Muscle of back (tissue), 13 donors: Measurements from ENCODE around the gene PIK3C2A. TPM values are rescaled to one million over a fixed set of nuclear protein-coding genes. Genes with fewer than 3 reads are reported as not detected.
"Not testable (repeated sequence)": the region's sequence is repeated elsewhere in the genome, so short reads cannot be mapped to it uniquely, and the experiment has no call there.

Source experiments
- DNase-seq, 3 donors: peaks; one replicate each; pipeline versions ENCODE4 v3.0.0 to v3.0.0-alpha.2; 2013
- long read RNA-seq, 9 donors: transcript quantifications; one replicate each; lab custom pipeline, GENCODE V29; 2026
- polyA plus RNA-seq, 10 donors: library from polyadenylated mRNA; unstranded; fragments of 120-200 nt; gene quantifications; one replicate each; pipeline ENCODE4 v1.2.1, GENCODE V29; 2013; ENCODE audit not compliant: insufficient read length in 10 of 10

PIK3C2A gene
- polyA plus RNA-seq: 10 to 100 TPM; 12.9 to 24.8 (median 20.2) TPM
- long read RNA-seq, donor 1: 0 reads
- long read RNA-seq, donor 2: 0 reads
- long read RNA-seq, donor 3: 0 reads
- long read RNA-seq, donor 4: 0 reads
- long read RNA-seq, donor 5, full-length matches to known transcripts: 1 of 1 reads
- long read RNA-seq, donor 5, partial matches to known transcripts: 0 of 1 reads
- long read RNA-seq, donor 5, other reads (novel, unspliced or antisense): 0 of 1 reads
- long read RNA-seq, donor 6: 0 reads
- long read RNA-seq, donor 7: 0 reads
- long read RNA-seq, donor 8: 0 reads
- long read RNA-seq, donor 9: 0 reads

GRCh38 chr11:17207317-17208256, at the start of gene PIK3C2A:
Gene PIK3C2A (minus strand): TSS chr11:17207986. CDS start chr11:17169741, 38,245 bp downstream.
- DNase-seq: peak; percentile 93 to 97 (median 95)

DNA sequence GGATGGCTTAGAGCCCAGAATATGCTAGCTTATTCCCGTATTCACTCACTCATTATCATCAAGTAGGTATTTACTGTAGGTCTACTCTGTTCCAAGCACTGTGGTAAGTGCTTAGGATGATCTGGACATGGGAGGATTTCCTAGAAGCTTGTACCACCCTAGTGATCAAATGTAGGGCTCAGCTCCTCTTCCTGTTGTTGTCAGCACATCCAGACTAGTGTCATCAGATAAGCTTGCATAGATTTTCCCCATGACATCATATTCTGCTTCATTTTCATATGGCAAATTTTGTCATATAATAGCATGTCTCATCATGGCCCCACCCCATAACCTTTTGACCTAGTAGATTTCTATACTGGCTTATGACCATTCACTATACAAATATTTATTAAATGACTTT, 49.4 kb upstream of the PIK3C2A start:
- peak in 1 of 3 donors; percentile 36 for DNase-seq

GRCh38 chr11:17256512-17256911, 48.7 kb upstream of the PIK3C2A start:
- peak in 2 of 3 donors; percentile 35 to 82 for DNase-seq

DNA sequence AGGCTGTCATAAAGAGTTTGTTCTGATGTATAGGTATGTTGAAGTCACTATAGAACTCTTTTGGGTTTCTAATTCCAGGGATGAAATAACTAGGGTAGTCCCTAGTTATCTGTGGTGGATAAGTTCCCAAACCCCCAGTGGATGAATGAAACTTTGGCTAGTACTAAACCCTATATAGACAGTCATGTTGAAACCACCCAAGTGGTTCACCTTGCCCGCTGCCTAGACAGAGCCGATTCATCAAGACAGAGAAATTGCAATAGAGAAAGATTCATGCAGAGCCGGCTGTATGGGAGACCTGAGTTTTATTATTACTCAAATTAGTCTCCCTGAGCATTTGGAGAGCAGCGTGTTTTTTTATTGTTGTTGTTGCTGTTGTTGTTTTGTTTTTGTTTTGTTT, 44.9 kb upstream of the PIK3C2A start:
- no peak for DNase-seq

DNA sequence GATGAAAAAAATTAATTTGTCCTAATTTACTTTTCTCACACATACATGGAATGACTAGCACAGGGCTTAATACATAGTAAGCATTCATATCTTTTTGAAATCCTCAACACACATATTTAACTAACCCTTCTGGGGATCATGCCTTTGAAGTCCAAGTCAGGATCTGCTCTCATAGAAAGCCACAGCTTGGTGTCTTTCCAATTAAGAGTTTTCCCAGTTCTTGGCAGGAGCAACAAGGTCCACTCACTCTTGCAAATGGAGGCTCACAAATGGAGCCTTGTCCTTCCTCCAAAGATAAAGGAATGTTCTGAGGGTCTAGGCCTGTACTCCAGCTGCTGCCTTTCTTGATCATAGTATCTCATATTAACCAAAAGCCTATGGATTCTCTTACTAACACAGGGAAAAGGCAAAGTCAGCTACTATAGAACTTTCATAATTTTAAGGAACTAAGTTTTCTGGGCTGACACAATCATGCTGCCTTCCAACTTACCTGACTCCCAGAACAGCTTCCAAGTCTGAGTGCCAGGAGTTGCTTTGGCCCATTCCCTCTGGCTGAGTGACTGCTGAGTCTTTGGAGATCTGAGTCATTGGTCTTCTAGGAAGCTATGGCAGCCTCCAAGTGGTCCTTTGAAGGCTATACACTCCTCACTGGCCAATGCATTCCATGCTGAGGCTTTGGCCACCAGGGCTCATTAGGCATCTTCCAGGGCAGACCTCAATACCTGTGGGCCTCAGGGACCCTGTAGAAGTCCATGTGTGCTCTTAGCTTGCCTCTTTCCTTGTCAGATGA, 43.0 kb upstream of the PIK3C2A start:
- no peak for DNase-seq

DNA sequence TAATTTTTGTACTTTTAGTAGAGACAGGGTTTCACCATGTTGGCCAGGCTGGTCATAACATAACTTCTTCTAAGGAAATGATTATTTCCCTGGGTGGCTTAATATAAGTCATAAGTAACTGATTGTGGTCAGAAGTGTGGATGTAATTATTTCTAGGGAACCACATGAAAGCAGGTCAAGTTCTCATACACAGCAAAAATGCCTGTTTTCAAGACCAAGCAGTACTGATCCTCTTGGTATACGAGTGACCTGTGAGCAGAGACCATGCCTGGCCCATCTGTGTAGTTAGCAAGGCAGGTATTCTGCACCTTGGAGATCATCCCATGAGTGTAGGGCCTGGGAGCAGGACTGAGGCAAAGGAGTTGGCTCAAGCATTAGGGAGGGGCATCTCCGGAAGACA, 36.3 kb upstream of the PIK3C2A start:
- DNase-seq: no peak

- DNase-seq: not testable (repeated sequence)
Measured at GRCh38 chr11:17242954-17243353, 35.2 kb upstream of the PIK3C2A start.

DNA sequence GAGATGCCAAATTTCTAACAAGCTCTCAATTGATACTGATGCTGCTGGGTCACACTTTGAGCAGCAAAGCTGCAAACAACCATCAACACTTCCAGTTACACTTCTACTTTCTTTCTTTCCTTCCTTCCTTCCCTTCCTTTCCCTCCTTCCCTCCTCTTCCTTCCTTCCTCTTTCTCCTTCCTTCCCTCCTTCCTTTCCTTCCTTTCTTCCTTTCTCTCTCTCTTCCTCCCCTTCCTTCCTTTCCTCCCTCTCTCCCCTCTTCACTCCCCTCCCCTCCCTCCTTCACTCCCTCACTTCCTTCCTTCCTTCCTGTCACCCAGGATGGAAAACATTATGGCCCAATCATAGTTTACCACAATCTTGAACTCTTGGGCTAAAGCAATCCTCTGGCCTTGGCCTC, 33.0 kb upstream of the PIK3C2A start:
- DNase-seq: no peak

DNA sequence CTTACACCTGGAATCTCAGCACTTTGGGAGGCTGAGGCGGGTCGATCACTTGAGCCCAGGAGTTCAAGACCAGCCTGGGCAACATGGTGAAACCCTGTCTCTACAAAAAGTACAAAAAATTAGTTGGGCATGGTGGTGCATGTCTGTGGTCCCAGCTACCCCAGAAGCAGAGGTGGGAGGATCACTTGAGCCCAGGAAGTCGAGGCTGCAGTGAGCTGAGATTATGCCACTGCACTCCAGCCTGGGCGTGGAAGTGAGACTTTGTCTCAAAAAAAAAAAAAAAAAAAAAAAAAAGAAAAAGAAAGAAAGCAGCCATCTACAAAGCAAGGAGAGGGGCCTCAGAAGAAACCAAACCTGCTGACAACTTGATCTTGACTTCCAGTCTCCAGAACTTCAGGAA, 32.1 kb upstream of the PIK3C2A start:
- not testable (repeated sequence) for DNase-seq

GRCh38 chr11:17238377-17238776, 30.6 kb upstream of the PIK3C2A start:
- no peak for DNase-seq

DNA sequence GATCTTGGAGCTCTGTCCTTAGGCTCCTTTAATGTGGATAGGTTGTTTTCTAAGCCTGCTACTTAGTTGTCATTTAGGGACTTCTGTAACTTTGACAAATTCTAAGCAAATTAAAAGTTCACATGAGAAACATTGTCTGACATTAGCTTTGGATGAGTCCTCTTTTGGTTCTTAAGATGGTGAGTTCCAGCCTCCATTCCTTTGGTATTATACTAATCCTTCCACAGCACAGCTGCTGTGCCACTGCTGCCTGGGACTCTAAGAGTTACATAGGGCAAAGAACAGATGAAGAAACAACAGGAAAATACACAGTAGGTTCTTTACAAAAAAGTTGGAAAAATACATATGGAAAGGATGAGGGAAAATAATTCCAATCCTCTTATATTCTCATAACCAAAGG, 25.3 kb upstream of the PIK3C2A start:
- DNase-seq: no peak

- no peak for DNase-seq
Measured at GRCh38 chr11:17230867-17231851, 23.4 kb upstream of the PIK3C2A start.

DNA sequence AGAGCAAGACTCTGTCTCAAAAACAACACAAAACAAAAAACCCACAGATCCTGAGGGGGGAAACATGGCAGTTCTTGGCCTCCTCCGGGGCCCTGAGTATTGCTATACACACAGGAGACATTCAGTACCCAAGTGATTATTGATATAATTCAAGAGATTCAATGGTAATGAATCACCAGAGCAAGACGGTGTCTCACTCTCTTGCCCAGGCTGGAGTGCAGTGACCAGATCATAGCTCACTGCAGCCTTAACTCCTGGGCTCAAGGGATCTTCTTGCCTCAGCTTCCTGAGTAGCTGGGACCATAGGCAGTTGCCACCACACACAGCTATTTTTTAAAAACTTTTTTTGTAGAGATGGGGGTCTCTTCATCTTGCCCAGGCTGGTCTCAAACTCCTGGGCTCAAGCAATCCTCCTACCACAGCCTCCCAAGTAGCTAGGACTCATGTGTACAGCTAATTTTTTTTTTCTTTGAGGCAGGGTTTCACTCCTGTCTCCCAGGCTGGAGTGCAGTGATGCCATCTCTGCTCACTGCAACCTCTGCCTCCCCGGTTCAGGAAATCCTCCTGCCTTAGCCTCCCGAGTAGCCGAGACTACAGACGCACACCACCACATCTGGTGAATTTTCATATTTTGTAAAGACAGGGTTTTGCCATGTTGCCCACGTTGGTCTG, 21.8 kb upstream of the PIK3C2A start:
- peak in 1 of 3 donors; percentile 6 for DNase-seq

GRCh38 chr11:17228186-17228925, 20.6 kb upstream of the PIK3C2A start:
- DNase-seq: not testable (repeated sequence)

- DNase-seq: peak in 1 of 3 donors; percentile 12
Measured at GRCh38 chr11:17224727-17225126, 16.9 kb upstream of the PIK3C2A start.

DNA sequence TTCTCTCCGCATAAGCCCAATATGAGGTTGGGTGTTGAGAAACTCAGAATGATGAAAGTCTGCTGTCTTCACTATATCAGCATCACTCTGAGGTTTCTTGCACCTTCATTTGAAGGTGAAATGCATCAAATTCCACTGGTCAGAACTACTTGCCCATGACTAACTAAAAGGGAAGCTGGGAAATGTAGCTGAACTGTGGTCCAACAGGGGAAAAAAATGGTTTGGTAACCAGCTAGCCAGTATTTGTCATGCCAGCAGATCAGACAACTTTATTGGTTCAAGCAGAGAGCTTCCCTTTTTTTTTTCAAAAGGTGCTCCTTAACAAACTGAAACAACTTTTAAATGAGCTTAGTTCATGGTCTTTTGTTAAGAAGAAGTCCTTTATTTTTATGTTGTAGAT, 14.2 kb upstream of the PIK3C2A start:
- no peak for DNase-seq

GRCh38 chr11:17219016-17219415, 11.2 kb upstream of the PIK3C2A start:
- no peak for DNase-seq

DNA sequence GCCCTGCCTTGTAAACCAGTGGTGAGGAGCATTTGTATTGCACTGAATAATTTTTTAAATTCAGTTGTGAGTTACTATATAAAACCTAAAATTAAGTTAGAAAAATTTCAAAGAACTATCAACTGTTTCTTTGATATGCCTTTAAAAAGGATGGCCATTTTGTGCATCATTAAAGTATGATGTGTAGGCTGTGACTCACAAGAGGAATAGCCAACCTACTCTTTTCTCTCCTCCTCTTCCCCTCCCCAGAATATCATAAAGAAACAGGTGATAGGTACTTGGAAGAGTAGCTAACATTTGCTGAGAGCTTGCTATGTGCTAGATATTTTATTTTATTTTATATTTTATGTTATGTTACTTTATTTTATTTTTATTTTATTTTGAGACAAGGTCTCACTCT, 10.6 kb upstream of the PIK3C2A start:
- DNase-seq: no peak

- DNase-seq: no peak
Measured at GRCh38 chr11:17217401-17217800, 9.6 kb upstream of the PIK3C2A start.
